ENCODE results near the gene CDKN2B.

DNA sequence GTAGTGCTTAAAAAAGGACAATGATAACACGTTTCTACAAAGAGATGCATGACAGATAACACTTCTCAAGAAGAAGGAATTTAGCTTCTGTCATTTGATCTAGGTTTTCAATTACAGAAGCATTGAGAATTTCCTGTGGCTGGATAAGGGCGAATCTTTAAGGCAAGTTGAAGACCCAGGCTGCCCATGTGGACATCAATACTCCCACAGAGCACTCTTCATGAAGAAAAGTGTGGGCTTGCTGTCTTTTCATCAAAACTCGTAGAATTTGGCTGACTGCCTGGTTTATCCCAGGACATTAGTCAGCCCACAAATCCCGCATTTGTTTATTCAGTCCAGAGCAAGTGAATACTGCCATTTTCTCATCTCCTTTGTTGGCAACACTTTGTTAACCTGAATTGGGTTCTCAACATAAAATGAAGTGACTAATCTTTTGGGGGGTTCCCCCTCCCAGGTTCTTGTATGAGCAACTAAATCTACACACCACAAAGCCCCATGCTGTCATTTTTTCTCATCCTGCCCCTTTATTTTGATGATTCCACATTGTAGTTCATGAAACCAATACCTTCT is 43.4 kb upstream of the CDKN2B start:
- TF ChIP-seq, protein P1, sequence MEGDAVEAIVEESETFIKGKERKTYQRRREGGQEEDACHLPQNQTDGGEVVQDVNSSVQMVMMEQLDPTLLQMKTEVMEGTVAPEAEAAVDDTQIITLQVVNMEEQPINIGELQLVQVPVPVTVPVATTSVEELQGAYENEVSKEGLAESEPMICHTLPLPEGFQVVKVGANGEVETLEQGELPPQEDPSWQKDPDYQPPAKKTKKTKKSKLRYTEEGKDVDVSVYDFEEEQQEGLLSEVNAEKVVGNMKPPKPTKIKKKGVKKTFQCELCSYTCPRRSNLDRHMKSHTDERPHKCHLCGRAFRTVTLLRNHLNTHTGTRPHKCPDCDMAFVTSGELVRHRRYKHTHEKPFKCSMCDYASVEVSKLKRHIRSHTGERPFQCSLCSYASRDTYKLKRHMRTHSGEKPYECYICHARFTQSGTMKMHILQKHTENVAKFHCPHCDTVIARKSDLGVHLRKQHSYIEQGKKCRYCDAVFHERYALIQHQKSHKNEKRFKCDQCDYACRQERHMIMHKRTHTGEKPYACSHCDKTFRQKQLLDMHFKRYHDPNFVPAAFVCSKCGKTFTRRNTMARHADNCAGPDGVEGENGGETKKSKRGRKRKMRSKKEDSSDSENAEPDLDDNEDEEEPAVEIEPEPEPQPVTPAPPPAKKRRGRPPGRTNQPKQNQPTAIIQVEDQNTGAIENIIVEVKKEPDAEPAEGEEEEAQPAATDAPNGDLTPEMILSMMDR (IDR thresholded peaks at IDR 0.05), result no peak
- TF ChIP-seq POLR2A (IDR thresholded peaks at IDR 0.05; ENCODE audit: low read depth), result no peak
- TF ChIP-seq POLR2AphosphoS5 (IDR thresholded peaks at IDR 0.05), result no peak
- no peak for TF ChIP-seq EP300 (IDR thresholded peaks at IDR 0.05)
